Measurements from ENCODE around the gene SYT6. TPM values are rescaled to one million over a fixed set of nuclear protein-coding genes. Genes with fewer than 3 reads are reported as not detected.
"Not testable (repeated sequence)": the region's sequence is repeated elsewhere in the genome, so short reads cannot be mapped to it uniquely, and the experiment has no call there.

The SYT6 gene
- total RNA-seq, 2 donors from 2014 or later: not detected

DNA sequence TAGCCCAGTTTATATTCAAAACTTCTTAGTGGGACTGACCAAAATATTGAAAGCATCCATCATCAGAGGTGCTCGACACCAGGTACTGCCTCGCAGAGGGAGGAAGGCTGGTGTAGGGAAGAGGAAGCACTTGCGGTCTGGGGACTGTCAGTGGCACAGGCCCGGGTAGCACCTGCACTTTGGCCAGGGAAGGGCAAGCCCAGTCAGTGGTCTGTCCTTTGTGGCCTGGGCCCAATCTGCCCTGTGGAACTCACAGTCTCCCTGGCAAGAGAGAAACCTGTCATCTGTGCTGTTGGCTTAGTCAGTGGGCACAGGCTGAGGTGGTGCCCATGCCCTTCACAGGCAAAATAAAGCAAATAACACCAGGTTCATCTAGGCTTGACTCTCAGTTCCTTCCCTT is 77.4 kb downstream of the SYT6 start:
- TF ChIP-seq, protein P1, sequence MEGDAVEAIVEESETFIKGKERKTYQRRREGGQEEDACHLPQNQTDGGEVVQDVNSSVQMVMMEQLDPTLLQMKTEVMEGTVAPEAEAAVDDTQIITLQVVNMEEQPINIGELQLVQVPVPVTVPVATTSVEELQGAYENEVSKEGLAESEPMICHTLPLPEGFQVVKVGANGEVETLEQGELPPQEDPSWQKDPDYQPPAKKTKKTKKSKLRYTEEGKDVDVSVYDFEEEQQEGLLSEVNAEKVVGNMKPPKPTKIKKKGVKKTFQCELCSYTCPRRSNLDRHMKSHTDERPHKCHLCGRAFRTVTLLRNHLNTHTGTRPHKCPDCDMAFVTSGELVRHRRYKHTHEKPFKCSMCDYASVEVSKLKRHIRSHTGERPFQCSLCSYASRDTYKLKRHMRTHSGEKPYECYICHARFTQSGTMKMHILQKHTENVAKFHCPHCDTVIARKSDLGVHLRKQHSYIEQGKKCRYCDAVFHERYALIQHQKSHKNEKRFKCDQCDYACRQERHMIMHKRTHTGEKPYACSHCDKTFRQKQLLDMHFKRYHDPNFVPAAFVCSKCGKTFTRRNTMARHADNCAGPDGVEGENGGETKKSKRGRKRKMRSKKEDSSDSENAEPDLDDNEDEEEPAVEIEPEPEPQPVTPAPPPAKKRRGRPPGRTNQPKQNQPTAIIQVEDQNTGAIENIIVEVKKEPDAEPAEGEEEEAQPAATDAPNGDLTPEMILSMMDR (IDR thresholded peaks at IDR 0.05): no peak
- Histone ChIP-seq H3K4me1 (peaks cover 0 to 6% of the 10 kb centered on the region in 2 donors), H3K27ac (no peak overlapping the region), H3K4me3 (no peak overlapping the region), H3K36me3 (no peaks in the 10 kb centered on the region), H3K27me3 (no peaks in the 10 kb centered on the region), H3K9me3 (peaks cover 0 to 18% of the 10 kb centered on the region in 2 donors)
- no peak for DNase-seq (ENCODE audit: low spot score)

DNA sequence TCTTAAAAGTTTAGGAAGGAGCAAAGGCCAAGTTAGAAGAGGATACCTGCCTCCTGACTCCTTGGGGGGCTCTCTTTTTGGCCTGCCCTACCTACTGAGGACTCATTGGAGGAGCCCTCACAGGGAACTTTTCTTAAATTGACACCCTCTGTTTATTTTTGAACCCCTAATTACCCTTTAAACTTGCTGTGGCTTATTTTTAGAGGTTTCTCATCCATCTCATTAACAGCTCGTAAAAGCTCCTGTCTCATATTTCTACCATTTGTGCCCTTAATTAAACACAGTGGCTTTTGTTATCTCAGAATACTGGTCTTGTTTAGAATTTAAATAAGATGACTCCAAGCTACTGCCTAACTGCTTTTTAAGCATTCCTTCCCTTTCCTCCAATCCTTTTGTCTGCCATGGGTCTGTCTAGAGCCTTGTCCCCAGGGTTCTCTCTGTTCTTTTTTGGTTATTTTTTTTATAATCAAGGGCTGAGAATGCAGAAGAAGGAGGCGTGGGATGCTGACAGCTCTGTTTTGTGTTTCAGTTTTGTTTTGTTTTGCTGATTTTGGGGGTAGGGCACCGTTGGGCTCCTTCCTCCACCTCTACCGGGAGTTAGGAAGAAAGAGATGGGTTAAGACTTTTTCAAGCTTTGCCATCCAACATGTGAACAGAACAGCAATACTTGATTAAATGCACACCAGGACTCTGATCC is 78.0 kb downstream of the SYT6 start:
- no peak overlapping the region for H3K4me3 ChIP-seq
- no peaks in the 10 kb centered on the region for H3K36me3 ChIP-seq
- TF ChIP-seq, protein P1 (IDR thresholded peaks at IDR 0.05): no peak
- DNase-seq (ENCODE audit: low spot score): no peak
- no peaks in the 10 kb centered on the region for H3K4me1 ChIP-seq
- H3K27ac ChIP-seq: no peak overlapping the region
- no peaks in the 10 kb centered on the region for H3K27me3 ChIP-seq
- H3K9me3 ChIP-seq: peaks cover 0 to 21% of the 10 kb centered on the region in 2 donors

DNA sequence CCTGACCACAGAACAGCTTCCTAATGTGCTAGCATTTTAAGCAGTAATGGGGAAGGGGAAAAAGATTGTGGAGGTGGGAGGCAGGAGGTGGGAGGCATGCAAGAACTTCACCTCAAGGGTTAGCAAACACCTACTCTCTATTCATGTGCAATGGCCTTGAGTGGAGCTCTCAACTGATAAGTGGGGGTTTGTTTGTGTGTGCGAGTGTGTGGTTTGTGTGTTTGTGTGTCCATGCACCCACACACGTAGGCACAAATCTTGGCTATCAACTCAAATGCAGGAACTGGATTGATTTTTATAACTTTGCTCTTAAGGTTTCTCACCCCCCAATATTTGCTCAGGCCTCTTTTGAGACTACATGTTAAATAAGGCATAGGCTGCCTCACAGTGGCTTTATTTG is 78.6 kb downstream of the SYT6 start:
- Histone ChIP-seq H3K4me3 (no peak overlapping the region), H3K36me3 (no peaks in the 10 kb centered on the region), H3K27me3 (no peaks in the 10 kb centered on the region), H3K27ac (no peak overlapping the region), H3K9me3 (peaks cover 0 to 21% of the 10 kb centered on the region in 2 donors), H3K4me1 (no peaks in the 10 kb centered on the region)
- TF ChIP-seq, protein P1 (IDR thresholded peaks at IDR 0.05): no peak
- no peak for DNase-seq (ENCODE audit: low spot score)

DNA sequence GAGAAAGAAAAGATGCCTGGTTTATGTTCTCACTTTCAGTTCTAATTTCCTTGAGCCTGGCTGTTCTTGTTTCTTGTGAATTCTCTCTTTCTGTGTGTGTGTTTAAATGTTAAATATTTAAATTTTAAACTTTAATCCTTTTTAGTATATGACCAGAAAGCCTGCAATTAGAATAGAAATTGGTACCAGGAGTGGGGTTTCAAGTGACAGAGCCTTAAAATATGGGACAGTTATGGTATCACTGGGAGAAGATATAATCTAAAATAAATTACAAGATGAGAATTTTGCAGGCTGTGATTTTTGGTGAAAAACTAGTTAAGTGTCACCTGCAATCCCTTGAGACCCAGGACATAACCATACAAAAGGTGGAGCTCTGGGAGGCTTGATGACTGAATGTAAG is 81.4 kb downstream of the SYT6 start:
- H3K4me1 ChIP-seq: no peaks in the 10 kb centered on the region
- TF ChIP-seq, protein P1 (IDR thresholded peaks at IDR 0.05): no peak
- no peaks in the 10 kb centered on the region for H3K27me3 ChIP-seq
- no peaks in the 10 kb centered on the region for H3K36me3 ChIP-seq
- no peak for DNase-seq (ENCODE audit: low spot score)
- no peak overlapping the region for H3K4me3 ChIP-seq
- peaks cover 0 to 21% of the 10 kb centered on the region in 2 donors for H3K9me3 ChIP-seq
- H3K27ac ChIP-seq: no peak overlapping the region

DNA sequence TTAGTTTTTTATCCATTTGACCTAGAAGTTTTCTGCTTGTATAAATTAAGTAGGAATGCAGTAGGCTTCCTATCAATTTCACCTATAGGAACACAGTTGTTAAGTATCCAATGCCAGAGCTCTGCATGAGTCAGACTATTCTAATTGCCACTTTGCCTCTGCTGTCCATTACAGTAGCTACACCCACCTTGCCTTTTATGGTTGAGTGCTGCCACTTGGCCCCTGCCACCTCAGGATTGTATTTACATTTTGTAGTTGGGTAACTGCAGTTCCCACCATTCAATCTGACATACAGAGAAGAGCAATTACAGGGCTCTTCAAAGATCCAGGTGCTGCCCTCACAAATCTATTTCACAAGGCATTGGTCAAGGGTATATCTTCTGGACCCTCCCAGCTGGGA is 83.9 kb downstream of the SYT6 start:
- not testable (repeated sequence) for H3K27ac ChIP-seq; H3K4me1 ChIP-seq; H3K27me3 ChIP-seq; H3K4me3 ChIP-seq; H3K36me3 ChIP-seq; DNase-seq (ENCODE audit: low spot score)
- peaks cover 0 to 21% of the 10 kb centered on the region in 2 donors for H3K9me3 ChIP-seq

DNA sequence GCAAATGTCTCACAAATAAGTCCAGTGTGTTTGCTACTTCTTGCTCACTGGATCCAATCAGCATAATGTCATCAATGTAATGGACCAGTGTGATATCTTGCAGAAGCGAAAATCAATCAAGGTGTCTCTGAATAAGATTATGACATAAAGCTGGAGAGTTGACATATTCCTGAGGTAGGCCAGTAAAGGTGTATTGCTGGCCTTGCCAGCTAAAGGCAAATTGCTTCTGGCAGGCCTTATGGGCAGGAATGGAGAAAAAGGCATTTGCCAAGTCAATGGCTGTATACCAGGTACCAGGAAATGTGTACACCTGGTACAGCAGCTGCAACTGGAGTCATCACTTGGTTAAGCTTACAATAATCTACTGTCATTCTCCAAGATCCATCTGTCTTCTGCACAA is 85.0 kb downstream of the SYT6 start:
- H3K36me3 ChIP-seq; H3K27ac ChIP-seq; H3K27me3 ChIP-seq; H3K4me3 ChIP-seq; DNase-seq (ENCODE audit: low spot score); H3K4me1 ChIP-seq: not testable (repeated sequence)
- peaks cover 0 to 21% of the 10 kb centered on the region in 2 donors for H3K9me3 ChIP-seq

DNA sequence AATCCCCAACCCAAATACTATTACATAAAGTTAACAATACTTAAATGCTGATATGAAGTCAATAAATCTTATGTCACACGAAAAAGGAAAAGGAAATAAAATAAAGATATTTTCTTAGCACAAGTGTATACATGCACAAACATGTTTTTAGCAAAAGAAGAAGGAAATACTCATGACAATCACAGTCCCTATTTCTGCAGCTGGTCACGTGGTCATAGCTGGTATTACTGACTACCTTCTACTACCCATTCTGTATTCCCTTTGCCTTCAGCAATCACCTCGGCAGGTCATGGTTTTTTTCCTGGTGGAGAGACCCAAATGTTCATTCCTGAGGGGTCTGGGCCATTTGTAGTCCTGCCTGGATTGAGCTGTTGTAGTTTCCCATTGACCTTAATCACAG is 88.0 kb downstream of the SYT6 start:
- H3K27ac ChIP-seq; H3K27me3 ChIP-seq; H3K4me1 ChIP-seq; H3K4me3 ChIP-seq; H3K36me3 ChIP-seq; DNase-seq (ENCODE audit: low spot score); H3K9me3 ChIP-seq: not testable (repeated sequence)
